Nephron (organoid): Measurements from ENCODE around the gene TMEM245.

Source experiments
- H3K27ac Mint-ChIP-seq, 3 experiments: 2 replicates each; pipeline ENCODE4 v1.8.0; 2020; ENCODE audit warnings: mixed read lengths in 3 of 3, mild to moderate bottlenecking in 2 of 3, moderate library complexity in 1 of 3
- H3K27me3 Mint-ChIP-seq: 2 replicates; pipeline ENCODE4 v1.8.0; 2021; ENCODE audit warnings: low read depth, mild to moderate bottlenecking, moderate library complexity, mixed read lengths
- H3K36me3 Mint-ChIP-seq: 2 replicates; pipeline ENCODE4 v1.8.0; 2020; ENCODE audit warnings: low read depth, mixed read lengths
- H3K4me1 Mint-ChIP-seq: 2 replicates; pipeline ENCODE4 v1.8.0; 2020; ENCODE audit warnings: mixed read lengths
- H3K4me3 Mint-ChIP-seq, 3 experiments: 2 replicates each; pipeline ENCODE4 v1.8.0; 2020; ENCODE audit warnings: mild to moderate bottlenecking in 3 of 3, mixed read lengths in 3 of 3, moderate library complexity in 2 of 3
- H3K9me3 Mint-ChIP-seq: 2 replicates; pipeline ENCODE4 v1.8.0; 2020; ENCODE audit warnings: mixed read lengths
- TF ChIP-seq, protein P1 (sequence below), 3 experiments: fragments of 200-600 bp; sonication (generic); IDR thresholded peaks; one replicate each; pipeline ENCODE4 v1.5.0; 2021; ENCODE audit warnings: antibody characterized with exemption in 3 of 3; ENCODE audit not compliant: unreplicated experiment in 3 of 3

The TMEM245 gene

DNA sequence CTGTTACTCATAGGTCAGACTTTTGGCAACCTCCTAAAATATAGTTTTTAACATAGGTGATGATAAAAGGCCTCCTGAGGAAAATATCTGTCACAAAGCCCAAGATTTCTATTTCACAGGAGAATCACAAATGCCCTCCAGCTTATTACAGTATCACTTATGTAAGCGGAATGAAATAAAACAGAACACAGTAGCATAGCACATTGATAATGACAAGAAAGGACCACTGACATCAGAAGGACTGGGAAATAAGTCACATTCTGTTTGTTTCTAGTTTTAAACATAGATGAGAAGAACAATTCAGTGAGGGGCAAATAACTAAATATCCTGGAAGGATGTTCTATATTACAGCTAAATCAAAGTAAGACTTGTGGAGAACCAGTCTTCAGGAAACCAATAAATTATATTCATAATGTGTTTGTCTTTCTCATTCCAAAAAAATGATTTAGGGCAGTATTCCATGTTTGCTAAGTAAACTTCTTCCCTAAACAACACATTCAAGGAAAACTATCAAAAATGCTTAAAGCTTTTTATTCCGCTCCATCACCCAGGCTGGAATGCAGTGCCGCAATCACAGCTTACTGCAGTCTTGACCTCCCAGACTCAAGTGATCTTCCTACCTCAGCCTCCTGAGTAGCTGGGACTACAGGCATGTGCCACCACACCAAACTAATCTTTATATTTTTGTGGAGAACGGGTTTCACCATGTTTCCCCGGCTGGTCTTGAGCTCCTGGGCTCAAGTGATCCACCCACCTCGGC lies 85.6 kb downstream of the TMEM245 start:
- TF ChIP-seq, protein P1, sequence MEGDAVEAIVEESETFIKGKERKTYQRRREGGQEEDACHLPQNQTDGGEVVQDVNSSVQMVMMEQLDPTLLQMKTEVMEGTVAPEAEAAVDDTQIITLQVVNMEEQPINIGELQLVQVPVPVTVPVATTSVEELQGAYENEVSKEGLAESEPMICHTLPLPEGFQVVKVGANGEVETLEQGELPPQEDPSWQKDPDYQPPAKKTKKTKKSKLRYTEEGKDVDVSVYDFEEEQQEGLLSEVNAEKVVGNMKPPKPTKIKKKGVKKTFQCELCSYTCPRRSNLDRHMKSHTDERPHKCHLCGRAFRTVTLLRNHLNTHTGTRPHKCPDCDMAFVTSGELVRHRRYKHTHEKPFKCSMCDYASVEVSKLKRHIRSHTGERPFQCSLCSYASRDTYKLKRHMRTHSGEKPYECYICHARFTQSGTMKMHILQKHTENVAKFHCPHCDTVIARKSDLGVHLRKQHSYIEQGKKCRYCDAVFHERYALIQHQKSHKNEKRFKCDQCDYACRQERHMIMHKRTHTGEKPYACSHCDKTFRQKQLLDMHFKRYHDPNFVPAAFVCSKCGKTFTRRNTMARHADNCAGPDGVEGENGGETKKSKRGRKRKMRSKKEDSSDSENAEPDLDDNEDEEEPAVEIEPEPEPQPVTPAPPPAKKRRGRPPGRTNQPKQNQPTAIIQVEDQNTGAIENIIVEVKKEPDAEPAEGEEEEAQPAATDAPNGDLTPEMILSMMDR (IDR thresholded peaks at IDR 0.05; ENCODE audit: unreplicated experiment in 3 of 3), result no peak
- no peaks in the 10 kb centered on the region for H3K4me1 Mint-ChIP-seq
- no peaks in the 10 kb centered on the region for H3K9me3 Mint-ChIP-seq
- peaks cover 55% of the 10 kb centered on the region for H3K36me3 Mint-ChIP-seq
- no peak overlapping the region for H3K4me3 Mint-ChIP-seq
- peak overlapping the region in 2 of 3 experiments; percentile 6 to 35 for H3K27ac Mint-ChIP-seq
- H3K27me3 Mint-ChIP-seq, result no peaks in the 10 kb centered on the region

DNA sequence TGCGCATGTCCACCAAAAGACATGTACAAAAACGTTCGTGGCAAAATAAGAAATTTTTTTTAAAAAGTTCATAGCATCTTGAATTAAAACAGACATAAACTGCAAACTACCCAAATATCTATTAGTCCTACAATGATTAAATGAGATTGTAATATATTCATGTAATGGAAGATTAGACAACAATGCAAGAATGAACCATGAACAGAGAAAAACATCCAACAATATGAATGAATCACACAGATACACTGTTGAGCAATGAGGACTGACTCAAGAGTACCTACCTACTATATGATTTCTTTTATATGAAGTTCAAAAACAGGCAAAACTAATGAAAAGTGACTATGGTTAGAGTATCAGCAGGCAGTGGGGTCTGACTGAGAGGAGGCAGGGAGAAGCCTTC lies 88.5 kb downstream of the TMEM245 start:
- Mint-ChIP-seq H3K4me1 (peaks cover 12% of the 10 kb centered on the region), H3K27ac (no peak overlapping the region), H3K36me3 (peaks cover 47% of the 10 kb centered on the region), H3K27me3 (no peaks in the 10 kb centered on the region), H3K9me3 (no peaks in the 10 kb centered on the region), H3K4me3 (no peak overlapping the region)
- TF ChIP-seq, protein P1 (IDR thresholded peaks at IDR 0.05; ENCODE audit: unreplicated experiment in 3 of 3), result no peak

DNA sequence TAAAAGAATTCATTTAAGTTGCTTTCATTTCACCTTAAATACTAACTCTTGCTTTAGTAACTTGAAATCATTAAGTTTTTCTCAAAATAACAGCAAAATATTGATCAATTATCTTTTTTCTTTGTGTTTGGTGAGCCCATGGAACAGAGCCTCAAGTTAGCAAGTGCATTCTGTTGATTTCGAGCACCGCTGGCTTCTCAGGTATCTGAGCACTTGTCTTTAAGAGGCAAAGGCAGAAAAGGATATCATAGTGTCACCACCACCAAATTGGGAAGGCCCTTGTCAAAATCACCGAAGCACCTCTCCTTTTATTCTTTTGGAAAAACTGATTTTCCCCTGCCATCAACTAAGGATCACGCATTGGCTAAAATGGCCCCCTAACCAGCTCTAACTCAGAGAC lies 89.3 kb downstream of the TMEM245 start:
- H3K4me1 Mint-ChIP-seq, result peaks cover 18% of the 10 kb centered on the region
- H3K27me3 Mint-ChIP-seq, result no peaks in the 10 kb centered on the region
- no peak overlapping the region for H3K27ac Mint-ChIP-seq
- TF ChIP-seq, protein P1 (IDR thresholded peaks at IDR 0.05; ENCODE audit: unreplicated experiment in 3 of 3), result no peak
- H3K4me3 Mint-ChIP-seq, result no peak overlapping the region
- H3K36me3 Mint-ChIP-seq, result peaks cover 46% of the 10 kb centered on the region
- no peaks in the 10 kb centered on the region for H3K9me3 Mint-ChIP-seq

DNA sequence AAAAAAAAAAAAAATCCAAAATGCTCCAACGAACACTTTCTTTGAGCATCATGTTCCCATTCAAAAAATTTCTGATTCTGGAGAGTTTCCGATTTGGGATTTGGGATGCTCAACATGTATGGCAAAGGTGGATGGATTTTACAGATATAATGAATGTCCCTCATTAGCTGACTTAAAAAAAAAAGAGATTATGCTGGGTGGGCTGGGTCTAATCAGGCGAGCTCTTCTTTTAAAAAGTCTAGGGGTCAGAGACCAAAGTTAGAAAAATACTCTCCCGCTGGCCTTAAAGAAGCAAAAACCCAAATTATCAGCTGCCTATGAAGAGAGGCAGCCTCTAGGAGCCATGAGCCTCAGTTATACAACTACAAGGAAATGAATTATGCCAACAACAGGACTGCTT lies 91.3 kb downstream of the TMEM245 start:
- Mint-ChIP-seq H3K27ac (no peak overlapping the region), H3K27me3 (no peaks in the 10 kb centered on the region), H3K36me3 (peaks cover 46% of the 10 kb centered on the region), H3K4me3 (no peak overlapping the region), H3K4me1 (peaks cover 26% of the 10 kb centered on the region), H3K9me3 (no peaks in the 10 kb centered on the region)
- TF ChIP-seq, protein P1 (IDR thresholded peaks at IDR 0.05; ENCODE audit: unreplicated experiment in 3 of 3), result no peak

DNA sequence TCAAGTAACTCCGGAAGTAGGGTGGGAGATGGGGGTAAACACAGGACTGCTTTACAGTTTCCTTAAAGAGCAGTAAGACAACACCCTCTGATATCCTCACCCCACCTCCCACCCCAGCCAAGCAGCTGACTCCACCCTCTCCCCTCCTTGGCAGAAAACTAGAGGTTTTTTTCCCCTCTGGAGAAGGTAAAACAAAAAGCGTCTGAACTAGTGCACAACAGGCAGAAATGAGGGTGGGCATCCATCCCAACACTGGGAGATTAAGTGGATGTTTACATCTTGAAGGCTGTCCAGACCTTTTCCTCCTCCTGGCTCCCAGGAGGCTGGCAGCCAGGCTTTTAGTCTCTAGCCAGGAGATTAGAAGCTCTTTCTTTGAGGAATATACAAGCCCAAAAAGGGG lies 92.6 kb downstream of the TMEM245 start:
- Mint-ChIP-seq H3K4me3 (no peak overlapping the region), H3K27ac (peak overlapping the region; percentile 26 to 68 (median 38)), H3K4me1 (peaks cover 26% of the 10 kb centered on the region), H3K9me3 (no peaks in the 10 kb centered on the region), H3K27me3 (no peaks in the 10 kb centered on the region), H3K36me3 (peaks cover 44% of the 10 kb centered on the region)
- TF ChIP-seq, protein P1 (IDR thresholded peaks at IDR 0.05; ENCODE audit: unreplicated experiment in 3 of 3), result no peak

DNA sequence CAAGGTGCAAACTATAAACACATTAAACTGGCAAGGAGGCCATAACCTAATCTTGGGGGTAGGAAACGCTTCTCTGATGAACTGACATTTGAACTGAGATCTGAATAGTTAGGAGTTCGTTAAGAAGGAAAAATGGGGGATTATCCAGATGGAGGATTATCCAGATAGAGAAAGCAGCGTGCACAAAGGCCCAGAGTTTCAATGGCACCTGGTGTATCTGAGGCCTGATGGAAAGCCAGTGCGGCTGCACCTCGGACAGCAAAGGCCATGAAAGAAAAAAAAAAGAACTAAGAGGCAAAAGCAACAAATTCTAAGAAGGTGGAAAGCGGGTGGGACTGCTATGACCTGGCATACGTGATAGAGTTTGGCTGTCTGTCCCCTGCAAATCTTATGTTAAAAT lies 93.4 kb downstream of the TMEM245 start:
- Mint-ChIP-seq H3K9me3 (no peaks in the 10 kb centered on the region), H3K27me3 (no peaks in the 10 kb centered on the region), H3K4me3 (no peak overlapping the region), H3K4me1 (peaks cover 26% of the 10 kb centered on the region), H3K27ac (peak overlapping the region in 2 of 3 experiments; percentile 23 to 68), H3K36me3 (peaks cover 38% of the 10 kb centered on the region)
- TF ChIP-seq, protein P1 (IDR thresholded peaks at IDR 0.05; ENCODE audit: unreplicated experiment in 3 of 3), result no peak
